HG03066 (cell line): Measurements from ENCODE around the gene RIT2.

Experiments
- ATAC-seq: cut with Tn5 transposase; IDR thresholded peaks from one replicate; pipeline ENCODE4 v1.9.1; 2021; ENCODE audit warnings: low read depth; ENCODE audit not compliant: unreplicated experiment

The RIT2 gene

GRCh38 chr18:43017622-43018021 lies 97.9 kb downstream of the RIT2 start:
- no peak for ATAC-seq

GRCh38 chr18:43013486-43013885 lies 102.0 kb downstream of the RIT2 start:
- no peak for ATAC-seq

- no peak for ATAC-seq
Observed at GRCh38 chr18:43012951-43013350, 102.5 kb downstream of the RIT2 start.

GRCh38 chr18:43010611-43011010 lies 104.9 kb downstream of the RIT2 start:
- no peak for ATAC-seq

GRCh38 chr18:43009674-43010073 lies 105.8 kb downstream of the RIT2 start:
- ATAC-seq, result no peak

GRCh38 chr18:43007365-43007764 lies 108.1 kb downstream of the RIT2 start:
- ATAC-seq, result no peak

- no peak for ATAC-seq
Observed at GRCh38 chr18:43004421-43004820, 111.1 kb downstream of the RIT2 start.

- no peak for ATAC-seq
Observed at GRCh38 chr18:43001821-43002220, 113.7 kb downstream of the RIT2 start.

- ATAC-seq, result no peak
Observed at GRCh38 chr18:42996824-42997223, 118.7 kb downstream of the RIT2 start.

GRCh38 chr18:42980426-42980825 lies 135.1 kb downstream of the RIT2 start:
- no peak for ATAC-seq

GRCh38 chr18:42977982-42978637 lies 137.4 kb downstream of the RIT2 start:
- no peak for ATAC-seq

GRCh38 chr18:42976869-42977590 lies 138.5 kb downstream of the RIT2 start:
- ATAC-seq, result no peak

GRCh38 chr18:42969366-42969765 lies 146.1 kb downstream of the RIT2 start:
- ATAC-seq, result no peak

- no peak for ATAC-seq
Observed at GRCh38 chr18:42961298-42961697, 154.2 kb downstream of the RIT2 start.

GRCh38 chr18:42959528-42959927 lies 156.0 kb downstream of the RIT2 start:
- no peak for ATAC-seq

GRCh38 chr18:42958353-42958752 lies 157.1 kb downstream of the RIT2 start:
- ATAC-seq, result no peak

GRCh38 chr18:42956287-42956686 lies 159.2 kb downstream of the RIT2 start:
- ATAC-seq, result no peak

- ATAC-seq, result no peak
Observed at GRCh38 chr18:42954887-42955286, 160.6 kb downstream of the RIT2 start.

- ATAC-seq, result no peak
Observed at GRCh38 chr18:42953306-42953705, 162.2 kb downstream of the RIT2 start.

- no peak for ATAC-seq
Observed at GRCh38 chr18:42950732-42951131, 164.8 kb downstream of the RIT2 start.

GRCh38 chr18:42948831-42949230 lies 166.7 kb downstream of the RIT2 start:
- ATAC-seq, result no peak

- no peak for ATAC-seq
Observed at GRCh38 chr18:42941860-42942259, 173.6 kb downstream of the RIT2 start.
